Glomerular visceral epithelial cell (primary cell): ENCODE data around the gene PDS5A.
A peak's percentile ranks its signal among the peaks of the same experiment; 100 is the strongest.
"Not testable (repeated sequence)": the region's sequence is repeated elsewhere in the genome, so short reads cannot be mapped to it uniquely, and the experiment has no call there.

Experiments used
- DNase-seq: peaks from one replicate; pipeline ENCODE4 v3.0.0-alpha.2; 2016; ENCODE audit errors: extremely low spot score

The PDS5A gene

GRCh38 chr4:39977489-39978377 lies at the start of gene PDS5A:
TSS of gene PDS5A (minus strand) at chr4:39977911. CDS start at chr4:39976577, 1,334 bp downstream.
- peak; percentile 92 for DNase-seq

GRCh38 chr4:40024049-40024448 lies 46.3 kb upstream of the PDS5A start:
- DNase-seq, result not testable (repeated sequence)

GRCh38 chr4:40021116-40021515 lies 43.4 kb upstream of the PDS5A start:
- not testable (repeated sequence) for DNase-seq

GRCh38 chr4:40020221-40020620 lies 42.5 kb upstream of the PDS5A start:
- no peak for DNase-seq

- DNase-seq, result no peak
These were observed 38.3 kb upstream of the PDS5A start for GRCh38 chr4:40016007-40016406.

- DNase-seq, result no peak
These were observed 26.3 kb upstream of the PDS5A start for GRCh38 chr4:40003986-40004385.

GRCh38 chr4:40000711-40001110 lies 23.0 kb upstream of the PDS5A start:
- no peak for DNase-seq

- no peak for DNase-seq
These were observed 21.1 kb upstream of the PDS5A start for GRCh38 chr4:39998659-39999345.

- DNase-seq, result no peak
These were observed 19.1 kb upstream of the PDS5A start for GRCh38 chr4:39996811-39997210.

- no peak for DNase-seq
These were observed 16.7 kb upstream of the PDS5A start for GRCh38 chr4:39994406-39994805.

- DNase-seq, result not testable (repeated sequence)
These were observed 11.7 kb upstream of the PDS5A start for GRCh38 chr4:39989381-39989780.

GRCh38 chr4:39987485-39987884 lies 9.8 kb upstream of the PDS5A start:
- no peak for DNase-seq

- no peak for DNase-seq
These were observed 1.2 kb upstream of the PDS5A start for GRCh38 chr4:39978904-39979303.

- DNase-seq, result no peak
These were observed 666 bp upstream of the PDS5A start for GRCh38 chr4:39978378-39978775.

GRCh38 chr4:39976945-39977488 lies 694 bp downstream of the PDS5A start:
- DNase-seq, result peak; percentile 37

GRCh38 chr4:39976141-39976944 lies 1.4 kb downstream of the PDS5A start:
- DNase-seq, result peak; percentile 85

- DNase-seq, result peak; percentile 11
These were observed 2.1 kb downstream of the PDS5A start for GRCh38 chr4:39975488-39976089.

GRCh38 chr4:39973052-39973451 lies 4.7 kb downstream of the PDS5A start:
- DNase-seq, result not testable (repeated sequence)

- peak; percentile 72 for DNase-seq
These were observed 6.8 kb downstream of the PDS5A start for GRCh38 chr4:39970671-39971640.

- no peak for DNase-seq
These were observed 14.1 kb downstream of the PDS5A start for GRCh38 chr4:39963656-39964055.
